HCT116 (cell line): ENCODE data around the gene AP1AR. TPM values are rescaled to one million over a fixed set of nuclear protein-coding genes. Genes with fewer than 3 reads are reported as not detected.

Source experiments
- ATAC-seq: fragments of 200-7000 bp; cut with Tn5 transposase; 2 replicates; pipeline ENCODE4 v1.9.1; 2020; ENCODE audit warnings: mild to moderate bottlenecking, moderate library complexity
- BruUV-seq: library from RNA; stranded (reverse); fragments of 400-500 nt; replicated peaks from 2 replicates; lab custom pipeline; 2021; lab: Mats Ljungman, UMichigan
- CTCF ChIA-PET: fragments of 300-600 bp; sonication (Branson Sonifier 250); formaldehyde crosslinking; loops from one replicate; lab custom pipeline; 2021; ENCODE audit warnings: antibody characterized with exemption; lab: Charles Lee
- POLR2A ChIA-PET: fragments of 300-600, 350-600 bp; sonication (Branson Sonifier 250); formaldehyde crosslinking; loops from one replicate; lab custom pipeline; 2021; ENCODE audit warnings: antibody characterized with exemption; lab: Charles Lee
- RAD21 ChIA-PET, 2 experiments: fragments of 300-600 bp; sonication (Branson Sonifier 250); formaldehyde crosslinking; loops; one replicate each; lab custom pipeline; 2023; ENCODE audit warnings: low total read pairs in 2 of 2; ENCODE audit not compliant: uncharacterized antibody in 2 of 2, unreplicated experiment in 2 of 2, low non-redundant PET in 1 of 2; lab: Charles Lee
- DNase-seq: peaks from one replicate; pipeline ENCODE4 v3.0.0-alpha.2; 2010; ENCODE audit warnings: low read depth, low spot score
- H2AFZ ChIP-seq: fragments of 200-600 bp; shearing (Covaris generic), sonication (generic); 2 replicates; pipeline ENCODE4 v1.6.1; 2017; ENCODE audit warnings: low read depth, mixed run types, mixed read lengths, antibody characterized with exemption, low read length; ENCODE audit not compliant: poor library complexity, severe bottlenecking
- H3K27ac ChIP-seq: 2 replicates; pipeline ENCODE4 v1.5.1; 2012; ENCODE audit warnings: low read depth, low read length
- H3K27me3 ChIP-seq: fragments of 200-600 bp; sonication (generic); 2 replicates; pipeline ENCODE4 v1.6.1; 2016; ENCODE audit warnings: mixed run types, low read length, mixed read lengths; ENCODE audit not compliant: insufficient read depth
- H3K36me3 ChIP-seq, 2 experiments: fragments of 200-500 bp in 1 of 2; fragments of 200-600 bp in 1 of 2; sonication (Bioruptor generic) in 1 of 2; sonication (generic) in 1 of 2; 2 replicates each; pipeline versions ENCODE4 v1.5.1 to v1.6.1; 2014 to 2016; ENCODE audit warnings: low read length in 2 of 2, inconsistent platforms in 1 of 2, mixed read lengths in 1 of 2, mixed run types in 1 of 2; ENCODE audit not compliant: insufficient read depth in 2 of 2, control insufficient read depth in 1 of 2
- H3K4me1 ChIP-seq, 2 experiments: fragments of 200-600 bp in 1 of 2; sonication (generic) in 1 of 2; 2 replicates each; pipeline versions ENCODE4 v1.5.1 to v1.6.1; 2012 to 2017; ENCODE audit warnings: low read length in 2 of 2, inconsistent platforms in 1 of 2, mild to moderate bottlenecking in 1 of 2, mixed read lengths in 1 of 2, mixed run types in 1 of 2, moderate library complexity in 1 of 2; ENCODE audit not compliant: insufficient read depth in 2 of 2, control insufficient read depth in 1 of 2
- H3K4me2 ChIP-seq: fragments of 200-600 bp; sonication (generic); 2 replicates; pipeline ENCODE4 v1.6.1; 2017; ENCODE audit warnings: mixed run types, low read length, mixed read lengths
- H3K4me3 ChIP-seq, 2 experiments: fragments of 200-600 bp in 1 of 2; sonication (generic) in 1 of 2; replicated peaks in 1 of 2; 2 replicates each; pipeline ENCODE4 v1.5.1; 2011 to 2016; ENCODE audit warnings: low read length in 2 of 2, control low read depth in 1 of 2, low read depth in 1 of 2, mild to moderate bottlenecking in 1 of 2, mixed read lengths in 1 of 2, mixed run types in 1 of 2
- H3K79me2 ChIP-seq: fragments of 200-600 bp; sonication (generic); 2 replicates; pipeline ENCODE4 v1.6.1; 2017; ENCODE audit warnings: mild to moderate bottlenecking, mixed run types, low read length, moderate library complexity, mixed read lengths; ENCODE audit not compliant: insufficient read depth
- H3K9ac ChIP-seq: fragments of 200-600 bp; sonication (generic); 2 replicates; pipeline ENCODE4 v1.6.1; 2016; ENCODE audit warnings: low read length, mixed read lengths
- H3K9me2 ChIP-seq: fragments of 200-600 bp; sonication (generic), shearing (Covaris generic); 2 replicates; pipeline ENCODE4 v1.6.1; 2017; ENCODE audit warnings: mixed run types, mild to moderate bottlenecking, moderate library complexity; ENCODE audit not compliant: insufficient read depth
- H3K9me3 ChIP-seq, 2 experiments: fragments of 200-500 bp in 1 of 2; fragments of 200-600 bp in 1 of 2; sonication (Bioruptor generic) in 1 of 2; sonication (generic) in 1 of 2; 2 replicates each; pipeline ENCODE4 v1.6.1; 2014 to 2017; ENCODE audit warnings: low read length in 2 of 2, mixed read lengths in 2 of 2, inconsistent platforms in 1 of 2, low read depth in 1 of 2, mild to moderate bottlenecking in 1 of 2, mixed run types in 1 of 2, moderate library complexity in 1 of 2; ENCODE audit not compliant: control insufficient read depth in 1 of 2, insufficient read depth in 1 of 2
- H4K20me1 ChIP-seq: fragments of 200-600 bp; sonication (generic), shearing (Covaris generic); 2 replicates; pipeline ENCODE4 v1.6.1; 2017; ENCODE audit warnings: mixed run types, mild to moderate bottlenecking, moderate library complexity; ENCODE audit not compliant: insufficient read depth
- CBX3 ChIP-seq: IDR thresholded peaks from 2 replicates; pipeline ENCODE4 v1.6.1; 2012; ENCODE audit warnings: low read depth
- CTCF ChIP-seq, 3 experiments: fragments of 200-600 bp in 1 of 3; sonication (generic) in 1 of 3; IDR thresholded peaks in 2 of 3; conservative IDR thresholded peaks in 1 of 3; 2 replicates each; pipeline ENCODE4 v1.5.1; 2012 to 2017; ENCODE audit warnings: low read depth in 2 of 3, low read length in 2 of 3, antibody characterized with exemption in 1 of 3, borderline replicate concordance in 1 of 3, control low read depth in 1 of 3, mild to moderate bottlenecking in 1 of 3, mixed read lengths in 1 of 3, mixed run types in 1 of 3, moderate library complexity in 1 of 3; ENCODE audit not compliant: insufficient read depth in 1 of 3
- EGR1 ChIP-seq: IDR thresholded peaks from 2 replicates; pipeline ENCODE4 v1.6.1; 2012; ENCODE audit warnings: low read depth
- ELF1 ChIP-seq: IDR thresholded peaks from 2 replicates; pipeline ENCODE4 v1.6.1; 2012; ENCODE audit warnings: low read depth, borderline replicate concordance
- FOSL1 ChIP-seq: IDR thresholded peaks from 2 replicates; pipeline ENCODE4 v1.6.1; 2012; ENCODE audit warnings: low read depth
- JUND ChIP-seq: IDR thresholded peaks from 2 replicates; pipeline ENCODE4 v1.6.1; 2012
- MAX ChIP-seq: IDR thresholded peaks from 2 replicates; pipeline ENCODE4 v1.6.1; 2012
- POLR2A ChIP-seq: IDR thresholded peaks from 2 replicates; pipeline ENCODE4 v1.7.0; 2011; ENCODE audit warnings: borderline replicate concordance; ENCODE audit not compliant: insufficient read depth, insufficient read length; ENCODE audit errors: extremely low read depth
- POLR2AphosphoS5 ChIP-seq: IDR thresholded peaks from 2 replicates; pipeline ENCODE4 v1.6.1; 2011; ENCODE audit warnings: mild to moderate bottlenecking, low read depth, low read length, moderate library complexity
- REST ChIP-seq: IDR thresholded peaks from 2 replicates; pipeline ENCODE4 v1.6.1; 2012; ENCODE audit warnings: low read depth
- SIN3A ChIP-seq: IDR thresholded peaks from 2 replicates; pipeline ENCODE4 v1.6.1; 2012; ENCODE audit warnings: low read depth
- SP1 ChIP-seq: IDR thresholded peaks from 2 replicates; pipeline ENCODE4 v1.6.1; 2012; ENCODE audit warnings: low read depth
- SRF ChIP-seq: IDR thresholded peaks from 2 replicates; pipeline ENCODE4 v1.6.1; 2012; ENCODE audit warnings: low read depth
- TCF7L2 ChIP-seq: IDR thresholded peaks from 2 replicates; pipeline ENCODE4 v1.7.0; 2011; ENCODE audit warnings: borderline replicate concordance, inconsistent platforms; ENCODE audit not compliant: insufficient read depth, insufficient read length; ENCODE audit errors: extremely low read depth
- YY1 ChIP-seq: IDR thresholded peaks from 2 replicates; pipeline ENCODE4 v1.6.1; 2011; ENCODE audit warnings: low read length, low read depth, moderate library complexity, mild to moderate bottlenecking; ENCODE audit not compliant: insufficient replicate concordance; ENCODE audit errors: extremely low read depth
- ZNF274 ChIP-seq: fragments of 200-500 bp; sonication (Bioruptor generic); IDR thresholded peaks from 2 replicates; pipeline ENCODE4 v1.6.1; 2014; ENCODE audit warnings: mild to moderate bottlenecking, low read depth, low read length, inconsistent platforms
- intact Hi-C: fragments of 100-400 bp; cut with micrococcal nuclease; formaldehyde crosslinking; loops from 2 replicates; pipeline ENCODE4 v1.10.0; 2022
- total RNA-seq: library from RNA; stranded (reverse); gene quantifications from one replicate; pipeline ENCODE4 v1.2.1, GENCODE V29; 2021; ENCODE audit not compliant: unreplicated experiment

The AP1AR gene
- total RNA-seq, 1 experiment from 2014 or later, result 56.7 TPM

GRCh38 chr4:112276113-112276512, 44.5 kb downstream of the AP1AR start:
- BruUV-seq, result no TSS peak
- no peak for DNase-seq
- CTCF ChIA-PET, result no interaction called here
- H3K9me3 ChIP-seq, result no peaks in the 10 kb centered on the region
- TF ChIP-seq POLR2AphosphoS5 (no peak), TCF7L2 (no peak), ZNF274 (no peak), REST (no peak), CTCF (IDR thresholded peaks at IDR 0.05 in 2 of 3, conservative IDR thresholded peaks at IDR 0.05 in 1 of 3; ENCODE audit: borderline replicate concordance in 1 of 3, insufficient read depth in 1 of 3, low read depth in 2 of 3, low read length in 2 of 3) (no peak), JUND (no peak), ELF1 (no peak), SP1 (no peak), CBX3 (no peak), EGR1 (no peak), POLR2A (no peak), MAX (no peak), SRF (no peak), FOSL1 (no peak), SIN3A (no peak), YY1 (no peak)
- no peak overlapping the region for H2AFZ ChIP-seq
- RAD21 ChIA-PET, result no interaction called here
- no peak for ATAC-seq
- POLR2A ChIA-PET, result no interaction called here
- peaks cover 0 to 16% of the 10 kb centered on the region in 2 experiments; a peak in 2 of 4 replicates for H3K36me3 ChIP-seq
- H3K27me3 ChIP-seq, result no peaks in the 10 kb centered on the region
- H3K9ac ChIP-seq, result no peak overlapping the region
- H3K4me2 ChIP-seq, result no peak overlapping the region
- intact Hi-C loops, result no loop called here
- peaks cover 69% of the 10 kb centered on the region for H3K79me2 ChIP-seq
- no peaks in the 10 kb centered on the region for H3K9me2 ChIP-seq
- H4K20me1 ChIP-seq, result no peaks in the 10 kb centered on the region; the same call in 1 of the 2 replicates
- H3K27ac ChIP-seq, result no peak overlapping the region
- no peak overlapping the region for H3K4me3 ChIP-seq
- H3K4me1 ChIP-seq, result peaks cover 11 to 17% of the 10 kb centered on the region in 2 experiments; a peak in 3 of 4 replicates
